HepG2 (cell line): ENCODE measurements around the gene APOBEC3H. TPM values are rescaled to one million over a fixed set of nuclear protein-coding genes. Genes with fewer than 3 reads are reported as not detected.

Experiments used
- ATAC-seq: fragments of 200-7000 bp; cut with Tn5 transposase; 3 replicates; pipeline ENCODE4 v1.9.1; 2020; ENCODE audit warnings: mild to moderate bottlenecking, moderate library complexity
- BruUV-seq: library from RNA; stranded (reverse); fragments of 400-500 nt; replicated peaks from 2 replicates; lab custom pipeline; 2021; lab: Mats Ljungman, UMichigan
- CTCF ChIA-PET: fragments of 300-600 bp; formaldehyde crosslinking; extraction: SDS; loops from one replicate; lab custom pipeline; 2021; ENCODE audit warnings: low total read pairs, inconsistent platforms, low intra/inter-chr PET ratio; lab: Yijun Ruan, JAX
- POLR2A ChIA-PET: fragments of 350-600 bp; sonication (Branson Sonifier 250); formaldehyde crosslinking; loops from one replicate; lab custom pipeline; 2020; ENCODE audit warnings: antibody characterized with exemption, inconsistent platforms; lab: Yijun Ruan, JAX
- DNase-seq: peaks from one replicate; pipeline ENCODE4 v3.0.0-alpha.2; 2015; ENCODE audit warnings: low spot score
- FAIRE-seq: peaks from 3 replicates; lab custom pipeline; 2011; peaks lifted over from hg19 to GRCh38; lab: Jason Lieb, UNC
- H2AFZ ChIP-seq: one replicate; pipeline ENCODE4 v1.6.1; 2011; ENCODE audit warnings: low read length, inconsistent platforms
- H3K27ac ChIP-seq: fragments of 300-600 bp; 3 replicates; pipeline ENCODE4 v1.8.0; 2011; ENCODE audit warnings: mixed run types, mild to moderate bottlenecking, mixed read lengths, low read length, inconsistent platforms; ENCODE audit not compliant: insufficient read depth; ENCODE audit errors: extremely low read length
- H3K27me3 ChIP-seq, 2 experiments: fragments of 200-600 bp in 1 of 2; 2 replicates in 1 of 2; 3 replicates in 1 of 2; pipeline versions ENCODE4 v1.6.0 to v1.8.0; 2011; ENCODE audit warnings: low read length in 2 of 2, mild to moderate bottlenecking in 2 of 2, moderate library complexity in 2 of 2, inconsistent platforms in 1 of 2; ENCODE audit not compliant: insufficient read depth in 2 of 2, control insufficient read depth in 1 of 2
- H3K36me3 ChIP-seq, 2 experiments: fragments of 200-600 bp in 1 of 2; replicated peaks in 1 of 2; 2 replicates in 1 of 2; 3 replicates in 1 of 2; pipeline versions ENCODE4 v1.5.1 to v1.8.0; 2011; ENCODE audit warnings: low read length in 2 of 2, inconsistent platforms in 1 of 2; ENCODE audit not compliant: insufficient read depth in 2 of 2, control insufficient read depth in 1 of 2
- H3K4me1 ChIP-seq: 2 replicates; pipeline ENCODE4 v1.5.1; 2012; ENCODE audit warnings: low read length, inconsistent platforms; ENCODE audit not compliant: insufficient read depth
- H3K4me2 ChIP-seq: 2 replicates; pipeline ENCODE4 v1.6.0; 2011; ENCODE audit warnings: low read depth, low read length, inconsistent platforms
- H3K4me3 ChIP-seq, 3 experiments: fragments of 200-600 bp in 1 of 3; sonication (generic), shearing (Covaris generic) in 1 of 3; replicated peaks in 1 of 3; 2 replicates each; pipeline ENCODE4 v1.5.1; 2011 to 2016; ENCODE audit warnings: low read length in 3 of 3, inconsistent platforms in 2 of 3, low read depth in 2 of 3, mild to moderate bottlenecking in 2 of 3, control low read depth in 1 of 3, mixed read lengths in 1 of 3; ENCODE audit not compliant: insufficient read depth in 1 of 3
- H3K79me2 ChIP-seq: one replicate; pipeline ENCODE4 v1.6.1; 2011; ENCODE audit warnings: low read length, inconsistent platforms; ENCODE audit not compliant: insufficient read depth
- H3K9ac ChIP-seq: 2 replicates; pipeline ENCODE4 v1.6.0; 2011; ENCODE audit warnings: mild to moderate bottlenecking, low read depth, low read length, inconsistent platforms; ENCODE audit not compliant: insufficient read depth
- H3K9me3 ChIP-seq: 2 replicates; pipeline ENCODE4 v1.5.1; 2012; ENCODE audit warnings: mild to moderate bottlenecking, low read length
- H4K20me1 ChIP-seq: 2 replicates; pipeline ENCODE4 v1.6.0; 2011; ENCODE audit warnings: inconsistent platforms, mild to moderate bottlenecking, low read length, moderate library complexity; ENCODE audit not compliant: insufficient read depth
- ARHGAP35 ChIP-seq: sonication (generic); formaldehyde crosslinking; IDR thresholded peaks from 2 replicates; pipeline ENCODE4 v1.9.0; 2022; ENCODE audit warnings: mild to moderate bottlenecking, inconsistent platforms, moderate library complexity, missing genetic modification reagents, borderline replicate concordance
- ASH2L ChIP-seq: fragments of 300-600, 200-600 bp; sonication (generic); IDR thresholded peaks from 2 replicates; pipeline ENCODE4 v1.7.0; 2017; ENCODE audit warnings: low read depth, mild to moderate bottlenecking, moderate library complexity, mixed read lengths, low read length; ENCODE audit not compliant: insufficient read length
- ERF ChIP-seq: IDR thresholded peaks from 2 replicates; pipeline ENCODE4 v1.6.1; 2018; ENCODE audit warnings: missing biosample characterization, missing genetic modification reagents
- REL ChIP-seq: sonication (generic); formaldehyde crosslinking; conservative IDR thresholded peaks from 2 replicates; pipeline ENCODE4 v1.8.0; 2022; ENCODE audit warnings: mild to moderate bottlenecking, missing genetic modification reagents, moderate library complexity
- SRY ChIP-seq: sonication (generic); formaldehyde crosslinking; IDR thresholded peaks from 2 replicates; pipeline ENCODE4 v1.8.0; 2022; ENCODE audit warnings: mild to moderate bottlenecking, missing genetic modification reagents
- ZNF224 ChIP-seq: sonication (generic); formaldehyde crosslinking; IDR thresholded peaks from 2 replicates; pipeline ENCODE4 v1.5.0; 2020; ENCODE audit warnings: mild to moderate bottlenecking, missing genetic modification reagents
- ZNF430 ChIP-seq: sonication (generic); formaldehyde crosslinking; IDR thresholded peaks from 2 replicates; pipeline ENCODE4 v1.9.0; 2021; ENCODE audit warnings: mild to moderate bottlenecking, missing genetic modification reagents
- ZNF484 ChIP-seq: sonication (generic); formaldehyde crosslinking; IDR thresholded peaks from 2 replicates; pipeline ENCODE4 v1.5.1; 2020; ENCODE audit warnings: mild to moderate bottlenecking, low read depth, missing genetic modification reagents, borderline replicate concordance
- ZNF557 ChIP-seq: sonication (generic); formaldehyde crosslinking; IDR thresholded peaks from 2 replicates; pipeline ENCODE4 v1.4.0; 2020; ENCODE audit warnings: missing genetic modification reagents
- ZSCAN25 ChIP-seq: sonication (generic); formaldehyde crosslinking; IDR thresholded peaks from 2 replicates; pipeline ENCODE4 v1.8.0; 2022; ENCODE audit warnings: mild to moderate bottlenecking, missing genetic modification reagents
- WGBS: methylation state at CpG from one replicate; pipeline ENCODE4 v1.1.6; 2017; ENCODE audit warnings: low lambda C conversion rate; 5-methylcytosine and 5-hydroxymethylcytosine counted together
- in situ Hi-C: cut with HindIII; loops from 2 replicates; pipeline ENCODE4 v1.10.0; 2017; ENCODE audit warnings: low pct_unique_long_range_greater_than_20kb; ENCODE audit not compliant: extremely low pct_ligation_motif_present
- intact Hi-C: fragments of 100-400 bp; cut with micrococcal nuclease; formaldehyde crosslinking; loops from one replicate; pipeline ENCODE4 v1.10.0; 2022; ENCODE audit not compliant: unreplicated experiment
- polyA plus RNA-seq, 8 experiments: library from polyadenylated mRNA; depleted of rRNA in 3 of 8; stranded (reverse) in 7 of 8; unstranded in 1 of 8; fragments of >200 nt; fragmentation: Illumina TruSeq in 4 of 8; extraction: Trizol in 4 of 8; gene quantifications; 2 replicates each; pipeline versions ENCODE4 v1.2.1 to v1.2.3, GENCODE V29; 2011 to 2016; ENCODE audit warnings: low read depth in 4 of 8, missing spikeins in 1 of 8, mixed read lengths in 1 of 8; ENCODE audit not compliant: insufficient read depth in 1 of 8
- total RNA-seq, 5 experiments: library from RNA; depleted of rRNA; stranded (reverse); fragments of >200 nt; fragmentation: Illumina TruSeq; extraction: Trizol; gene quantifications; 2 replicates each; pipeline ENCODE4 v1.2.3, GENCODE V29; 2016; ENCODE audit warnings: low read depth in 1 of 5
- TF ChIP-seq, protein P1 (sequence below): IDR thresholded peaks from 2 replicates; pipeline ENCODE4 v1.6.1; 2016; ENCODE audit warnings: low read depth, missing genetic modification reagents, missing compliant biosample characterization
- TF ChIP-seq, protein P2 (sequence below): sonication (generic); formaldehyde crosslinking; IDR thresholded peaks from 2 replicates; pipeline ENCODE4 v1.4.0; 2020; ENCODE audit warnings: missing genetic modification reagents
- TF ChIP-seq, protein P3 (sequence below): sonication (generic); formaldehyde crosslinking; IDR thresholded peaks from 2 replicates; pipeline ENCODE4 v1.5.1; 2020; ENCODE audit warnings: mild to moderate bottlenecking, missing genetic modification reagents, moderate library complexity

The APOBEC3H gene
- total and polyA plus RNA-seq, 2 of the 13 experiments (the other 11 are each of a cell fraction or from before 2014, with no cell fraction given): 0.18 to 0.31 TPM

GRCh38 chr22:39087098-39087497 is 9.9 kb upstream of the APOBEC3H start:
- Histone ChIP-seq H3K27ac (no peak overlapping the region), H3K4me1 (no peaks in the 10 kb centered on the region), H3K4me3 (no peak overlapping the region), H4K20me1 (no peaks in the 10 kb centered on the region), H3K9ac (no peak overlapping the region), H2AFZ (no peak overlapping the region), H3K4me2 (no peak overlapping the region), H3K79me2 (no peaks in the 10 kb centered on the region), H3K36me3 (no peaks in the 10 kb centered on the region), H3K9me3 (no peaks in the 10 kb centered on the region), H3K27me3 (peaks cover 12 to 40% of the 10 kb centered on the region in 2 experiments; a peak in 4 of 5 replicates)
- no peak for ATAC-seq
- DNase-seq: no peak
- intact Hi-C loops (no loop called here), in situ Hi-C loops (no loop called here)
- BruUV-seq: no TSS peak
- 57% methylated on average over 6 of the region's 6 CpGs for WGBS
- ChIA-PET POLR2A (no interaction called here), CTCF (no interaction called here)
- FAIRE-seq: no peak
- TF ChIP-seq ZNF484 (CRISPR knock-in tag): no peak
- TF ChIP-seq, protein P1, sequence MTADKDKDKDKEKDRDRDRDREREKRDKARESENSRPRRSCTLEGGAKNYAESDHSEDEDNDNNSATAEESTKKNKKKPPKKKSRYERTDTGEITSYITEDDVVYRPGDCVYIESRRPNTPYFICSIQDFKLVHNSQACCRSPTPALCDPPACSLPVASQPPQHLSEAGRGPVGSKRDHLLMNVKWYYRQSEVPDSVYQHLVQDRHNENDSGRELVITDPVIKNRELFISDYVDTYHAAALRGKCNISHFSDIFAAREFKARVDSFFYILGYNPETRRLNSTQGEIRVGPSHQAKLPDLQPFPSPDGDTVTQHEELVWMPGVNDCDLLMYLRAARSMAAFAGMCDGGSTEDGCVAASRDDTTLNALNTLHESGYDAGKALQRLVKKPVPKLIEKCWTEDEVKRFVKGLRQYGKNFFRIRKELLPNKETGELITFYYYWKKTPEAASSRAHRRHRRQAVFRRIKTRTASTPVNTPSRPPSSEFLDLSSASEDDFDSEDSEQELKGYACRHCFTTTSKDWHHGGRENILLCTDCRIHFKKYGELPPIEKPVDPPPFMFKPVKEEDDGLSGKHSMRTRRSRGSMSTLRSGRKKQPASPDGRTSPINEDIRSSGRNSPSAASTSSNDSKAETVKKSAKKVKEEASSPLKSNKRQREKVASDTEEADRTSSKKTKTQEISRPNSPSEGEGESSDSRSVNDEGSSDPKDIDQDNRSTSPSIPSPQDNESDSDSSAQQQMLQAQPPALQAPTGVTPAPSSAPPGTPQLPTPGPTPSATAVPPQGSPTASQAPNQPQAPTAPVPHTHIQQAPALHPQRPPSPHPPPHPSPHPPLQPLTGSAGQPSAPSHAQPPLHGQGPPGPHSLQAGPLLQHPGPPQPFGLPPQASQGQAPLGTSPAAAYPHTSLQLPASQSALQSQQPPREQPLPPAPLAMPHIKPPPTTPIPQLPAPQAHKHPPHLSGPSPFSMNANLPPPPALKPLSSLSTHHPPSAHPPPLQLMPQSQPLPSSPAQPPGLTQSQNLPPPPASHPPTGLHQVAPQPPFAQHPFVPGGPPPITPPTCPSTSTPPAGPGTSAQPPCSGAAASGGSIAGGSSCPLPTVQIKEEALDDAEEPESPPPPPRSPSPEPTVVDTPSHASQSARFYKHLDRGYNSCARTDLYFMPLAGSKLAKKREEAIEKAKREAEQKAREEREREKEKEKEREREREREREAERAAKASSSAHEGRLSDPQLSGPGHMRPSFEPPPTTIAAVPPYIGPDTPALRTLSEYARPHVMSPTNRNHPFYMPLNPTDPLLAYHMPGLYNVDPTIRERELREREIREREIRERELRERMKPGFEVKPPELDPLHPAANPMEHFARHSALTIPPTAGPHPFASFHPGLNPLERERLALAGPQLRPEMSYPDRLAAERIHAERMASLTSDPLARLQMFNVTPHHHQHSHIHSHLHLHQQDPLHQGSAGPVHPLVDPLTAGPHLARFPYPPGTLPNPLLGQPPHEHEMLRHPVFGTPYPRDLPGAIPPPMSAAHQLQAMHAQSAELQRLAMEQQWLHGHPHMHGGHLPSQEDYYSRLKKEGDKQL (CRISPR knock-in tag): no peak
- no peak for TF ChIP-seq SRY (CRISPR knock-in tag)
- no peak for TF ChIP-seq ERF
- no peak for TF ChIP-seq ARHGAP35 (CRISPR knock-in tag)
- no peak for TF ChIP-seq REL
- TF ChIP-seq, protein P2, sequence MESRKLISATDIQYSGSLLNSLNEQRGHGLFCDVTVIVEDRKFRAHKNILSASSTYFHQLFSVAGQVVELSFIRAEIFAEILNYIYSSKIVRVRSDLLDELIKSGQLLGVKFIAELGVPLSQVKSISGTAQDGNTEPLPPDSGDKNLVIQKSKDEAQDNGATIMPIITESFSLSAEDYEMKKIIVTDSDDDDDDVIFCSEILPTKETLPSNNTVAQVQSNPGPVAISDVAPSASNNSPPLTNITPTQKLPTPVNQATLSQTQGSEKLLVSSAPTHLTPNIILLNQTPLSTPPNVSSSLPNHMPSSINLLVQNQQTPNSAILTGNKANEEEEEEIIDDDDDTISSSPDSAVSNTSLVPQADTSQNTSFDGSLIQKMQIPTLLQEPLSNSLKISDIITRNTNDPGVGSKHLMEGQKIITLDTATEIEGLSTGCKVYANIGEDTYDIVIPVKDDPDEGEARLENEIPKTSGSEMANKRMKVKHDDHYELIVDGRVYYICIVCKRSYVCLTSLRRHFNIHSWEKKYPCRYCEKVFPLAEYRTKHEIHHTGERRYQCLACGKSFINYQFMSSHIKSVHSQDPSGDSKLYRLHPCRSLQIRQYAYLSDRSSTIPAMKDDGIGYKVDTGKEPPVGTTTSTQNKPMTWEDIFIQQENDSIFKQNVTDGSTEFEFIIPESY (CRISPR knock-in tag): no peak
- TF ChIP-seq ZNF430 (CRISPR knock-in tag): no peak
- TF ChIP-seq ZNF224: no peak
- no peak for TF ChIP-seq ASH2L
- TF ChIP-seq, protein P3, sequence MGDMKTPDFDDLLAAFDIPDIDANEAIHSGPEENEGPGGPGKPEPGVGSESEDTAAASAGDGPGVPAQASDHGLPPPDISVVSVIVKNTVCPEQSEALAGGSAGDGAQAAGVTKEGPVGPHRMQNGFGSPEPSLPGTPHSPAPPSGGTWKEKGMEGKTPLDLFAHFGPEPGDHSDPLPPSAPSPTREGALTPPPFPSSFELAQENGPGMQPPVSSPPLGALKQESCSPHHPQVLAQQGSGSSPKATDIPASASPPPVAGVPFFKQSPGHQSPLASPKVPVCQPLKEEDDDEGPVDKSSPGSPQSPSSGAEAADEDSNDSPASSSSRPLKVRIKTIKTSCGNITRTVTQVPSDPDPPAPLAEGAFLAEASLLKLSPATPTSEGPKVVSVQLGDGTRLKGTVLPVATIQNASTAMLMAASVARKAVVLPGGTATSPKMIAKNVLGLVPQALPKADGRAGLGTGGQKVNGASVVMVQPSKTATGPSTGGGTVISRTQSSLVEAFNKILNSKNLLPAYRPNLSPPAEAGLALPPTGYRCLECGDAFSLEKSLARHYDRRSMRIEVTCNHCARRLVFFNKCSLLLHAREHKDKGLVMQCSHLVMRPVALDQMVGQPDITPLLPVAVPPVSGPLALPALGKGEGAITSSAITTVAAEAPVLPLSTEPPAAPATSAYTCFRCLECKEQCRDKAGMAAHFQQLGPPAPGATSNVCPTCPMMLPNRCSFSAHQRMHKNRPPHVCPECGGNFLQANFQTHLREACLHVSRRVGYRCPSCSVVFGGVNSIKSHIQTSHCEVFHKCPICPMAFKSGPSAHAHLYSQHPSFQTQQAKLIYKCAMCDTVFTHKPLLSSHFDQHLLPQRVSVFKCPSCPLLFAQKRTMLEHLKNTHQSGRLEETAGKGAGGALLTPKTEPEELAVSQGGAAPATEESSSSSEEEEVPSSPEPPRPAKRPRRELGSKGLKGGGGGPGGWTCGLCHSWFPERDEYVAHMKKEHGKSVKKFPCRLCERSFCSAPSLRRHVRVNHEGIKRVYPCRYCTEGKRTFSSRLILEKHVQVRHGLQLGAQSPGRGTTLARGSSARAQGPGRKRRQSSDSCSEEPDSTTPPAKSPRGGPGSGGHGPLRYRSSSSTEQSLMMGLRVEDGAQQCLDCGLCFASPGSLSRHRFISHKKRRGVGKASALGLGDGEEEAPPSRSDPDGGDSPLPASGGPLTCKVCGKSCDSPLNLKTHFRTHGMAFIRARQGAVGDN: no peak
- no peak for TF ChIP-seq ZSCAN25 (CRISPR knock-in tag)
- TF ChIP-seq ZNF557 (CRISPR knock-in tag): no peak
